HG02571 (cell line): ENCODE results near the gene ATAD3B.
"Not testable (repeated sequence)": the region's sequence is repeated elsewhere in the genome, so short reads cannot be mapped to it uniquely, and the experiment has no call there.

Source experiments
- ATAC-seq: cut with Tn5 transposase; IDR thresholded peaks from one replicate; pipeline ENCODE4 v1.9.1; 2021; ENCODE audit warnings: mild to moderate bottlenecking, moderate library complexity; ENCODE audit not compliant: unreplicated experiment

ATAD3B gene

DNA sequence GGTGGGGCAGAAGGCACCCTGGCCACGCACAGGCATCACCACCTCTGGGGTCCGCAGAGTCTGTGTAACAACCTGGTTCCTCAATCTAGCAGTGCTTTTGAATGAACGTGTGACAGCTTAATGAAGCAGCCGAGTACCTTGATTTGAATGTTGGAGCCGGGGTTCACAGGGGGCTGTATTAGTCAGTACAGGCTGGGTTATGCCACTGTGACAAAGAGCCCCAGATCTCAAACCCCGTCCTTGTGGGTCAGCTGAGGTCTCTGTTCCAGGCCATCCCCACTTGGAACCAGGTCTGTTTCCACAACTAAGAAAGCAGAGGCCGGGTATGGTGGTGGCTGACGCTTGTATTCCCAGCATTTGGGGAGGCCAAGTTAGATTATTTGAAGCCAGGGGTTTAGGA lies 58.4 kb downstream of the ATAD3B start:
- ATAC-seq, result no peak

DNA sequence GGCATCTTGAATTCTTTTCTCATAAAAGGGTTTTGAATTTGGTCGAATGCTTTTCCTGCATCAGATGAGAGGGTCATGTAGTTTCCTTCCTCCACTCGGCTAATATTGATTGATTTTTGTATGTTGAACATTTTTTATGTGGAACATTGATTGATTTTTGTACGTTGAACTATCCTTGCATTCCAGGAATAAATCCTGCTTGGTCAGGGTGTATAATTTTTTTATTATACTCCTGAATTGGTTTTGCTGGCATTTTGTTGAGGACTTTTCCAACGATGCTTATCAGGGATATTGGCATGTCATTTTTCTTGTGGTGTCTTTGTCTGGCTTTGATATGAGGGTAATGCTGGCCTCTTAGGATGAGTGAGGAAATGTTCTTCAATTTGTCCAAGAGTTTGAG lies 60.4 kb downstream of the ATAD3B start:
- no peak for ATAC-seq

DNA sequence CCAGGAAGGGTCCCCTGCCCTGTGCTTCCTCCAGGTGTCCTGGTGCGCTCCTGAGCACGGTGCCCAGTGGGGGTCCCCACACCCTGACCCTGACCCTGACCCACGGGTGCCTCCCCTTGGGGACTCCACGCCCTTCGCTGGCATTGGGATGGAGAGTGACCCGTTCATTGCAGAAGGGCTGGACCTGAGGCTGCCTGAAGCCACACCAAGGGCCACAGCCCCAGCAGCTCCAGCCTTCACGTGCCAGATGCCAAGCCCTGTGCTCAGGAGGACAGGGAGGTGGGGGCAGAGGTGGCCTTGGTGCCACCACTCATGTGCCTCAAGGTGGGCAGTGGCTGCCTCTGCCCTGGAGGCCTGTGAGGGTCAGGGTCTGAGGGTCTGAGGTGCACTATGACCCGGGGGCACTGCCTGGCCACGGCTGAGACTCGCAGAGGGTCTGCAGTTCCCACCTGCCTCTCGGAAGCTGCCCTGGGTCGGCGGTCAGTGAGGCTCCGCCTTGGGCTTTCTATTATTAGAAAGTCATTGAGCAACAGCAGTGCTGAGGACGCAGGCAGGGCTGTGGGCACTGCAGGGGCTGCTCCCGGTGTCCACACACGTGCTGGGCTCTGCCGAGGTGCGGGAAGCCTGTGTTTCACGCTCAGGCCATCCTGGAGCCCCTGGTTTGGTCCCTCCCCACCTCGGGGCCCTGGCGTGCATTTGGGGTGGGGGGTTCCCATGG lies 61.8 kb downstream of the ATAD3B start:
- not testable (repeated sequence) for ATAC-seq

DNA sequence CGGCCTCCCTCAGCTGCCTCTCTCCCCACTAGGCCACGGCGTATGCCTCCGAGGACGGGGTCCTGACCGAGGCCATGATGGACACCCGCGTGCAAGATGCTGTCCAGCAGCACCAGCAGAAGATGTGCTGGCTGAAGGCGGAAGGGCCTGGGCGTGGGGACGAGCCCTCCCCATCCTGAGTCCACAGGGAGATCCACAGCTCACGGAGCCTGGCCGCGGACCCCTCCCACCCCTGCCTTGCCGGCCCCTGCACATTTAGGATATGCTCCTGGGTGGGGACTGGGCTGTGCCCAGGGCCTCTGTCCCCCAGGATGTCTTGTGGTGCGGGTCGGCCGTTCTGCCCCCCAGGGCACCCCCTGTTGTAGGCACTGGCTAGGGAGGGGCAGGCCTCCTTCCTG lies 62.3 kb downstream of the ATAD3B start:
- ATAC-seq, result not testable (repeated sequence)

DNA sequence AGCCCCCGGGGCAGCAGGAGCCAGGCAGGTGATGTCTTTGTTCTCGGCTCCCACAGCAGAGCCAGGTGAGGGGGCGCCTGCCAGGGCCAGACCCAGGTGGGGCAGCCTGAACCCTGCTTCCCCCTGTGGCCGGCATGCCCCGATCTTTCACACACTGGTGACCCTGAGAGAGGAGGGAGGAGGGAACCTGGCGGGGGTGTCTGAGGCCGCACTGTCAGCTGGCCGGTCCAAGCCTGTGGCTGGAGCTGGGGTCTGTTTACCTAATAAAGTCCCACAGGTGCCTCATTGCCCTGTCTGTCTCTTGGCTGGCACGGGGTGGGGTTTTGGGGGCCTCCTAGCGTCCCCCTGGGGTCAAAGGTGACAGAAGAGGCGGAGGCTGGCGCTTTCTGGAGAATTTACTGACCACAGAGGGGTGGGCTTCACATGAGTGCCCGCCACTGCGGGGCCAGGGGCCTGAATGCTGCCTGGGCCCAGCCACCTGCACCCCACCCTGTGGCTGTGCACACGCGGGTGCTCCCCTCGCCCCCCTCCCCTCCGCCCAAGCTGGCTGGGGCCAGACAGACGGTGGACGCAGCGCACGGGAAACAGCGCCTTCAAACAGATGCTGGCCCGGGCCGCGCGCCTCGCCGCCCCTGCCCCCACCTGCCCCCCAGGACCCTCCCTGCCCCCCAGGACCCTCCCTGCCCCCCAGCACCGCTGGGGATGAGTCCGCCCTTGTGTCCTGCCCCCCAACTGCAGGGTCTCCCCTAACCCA lies 63.0 kb downstream of the ATAD3B start:
- ATAC-seq, result no peak

DNA sequence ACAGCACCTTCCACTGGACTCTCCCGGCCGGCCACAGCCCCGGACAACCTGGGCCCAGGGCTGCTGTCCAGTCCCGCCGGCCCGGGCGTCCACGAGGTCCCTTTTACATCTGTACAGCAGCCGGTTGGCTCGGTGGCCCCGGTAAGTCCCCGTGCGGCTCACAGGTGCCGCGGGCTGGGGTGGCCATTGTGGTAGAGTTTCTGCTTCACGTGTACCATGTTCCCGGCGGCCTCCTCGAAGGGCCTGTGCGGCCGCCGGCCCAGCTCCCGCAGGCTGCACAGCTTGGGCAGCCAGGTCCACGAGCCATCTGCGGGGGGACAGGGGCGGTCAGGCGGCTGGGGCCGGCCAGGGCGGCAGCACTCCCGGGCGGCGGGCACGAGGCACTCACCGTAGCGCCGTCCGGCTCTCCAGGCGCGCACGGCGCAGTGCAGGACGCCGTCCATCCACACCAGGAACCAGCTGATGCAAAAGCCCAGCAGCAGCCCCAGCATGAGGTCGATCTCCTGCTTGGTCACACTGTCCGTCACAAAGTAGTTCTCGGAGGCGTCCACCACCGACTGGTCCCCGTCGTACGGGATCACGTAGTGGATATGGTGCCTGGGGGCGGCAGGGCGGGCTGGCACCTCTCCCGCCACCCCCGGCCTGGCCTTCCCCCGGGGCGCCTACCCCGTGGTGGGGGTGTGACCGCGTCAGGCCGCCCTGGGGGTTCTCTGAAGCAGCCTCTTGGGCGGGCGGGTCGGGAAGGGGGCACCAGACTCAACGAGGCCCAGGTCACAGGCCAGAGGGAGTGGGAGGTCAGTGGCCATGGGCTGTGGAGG lies 63.8 kb downstream of the ATAD3B start:
- ATAC-seq, result no peak

DNA sequence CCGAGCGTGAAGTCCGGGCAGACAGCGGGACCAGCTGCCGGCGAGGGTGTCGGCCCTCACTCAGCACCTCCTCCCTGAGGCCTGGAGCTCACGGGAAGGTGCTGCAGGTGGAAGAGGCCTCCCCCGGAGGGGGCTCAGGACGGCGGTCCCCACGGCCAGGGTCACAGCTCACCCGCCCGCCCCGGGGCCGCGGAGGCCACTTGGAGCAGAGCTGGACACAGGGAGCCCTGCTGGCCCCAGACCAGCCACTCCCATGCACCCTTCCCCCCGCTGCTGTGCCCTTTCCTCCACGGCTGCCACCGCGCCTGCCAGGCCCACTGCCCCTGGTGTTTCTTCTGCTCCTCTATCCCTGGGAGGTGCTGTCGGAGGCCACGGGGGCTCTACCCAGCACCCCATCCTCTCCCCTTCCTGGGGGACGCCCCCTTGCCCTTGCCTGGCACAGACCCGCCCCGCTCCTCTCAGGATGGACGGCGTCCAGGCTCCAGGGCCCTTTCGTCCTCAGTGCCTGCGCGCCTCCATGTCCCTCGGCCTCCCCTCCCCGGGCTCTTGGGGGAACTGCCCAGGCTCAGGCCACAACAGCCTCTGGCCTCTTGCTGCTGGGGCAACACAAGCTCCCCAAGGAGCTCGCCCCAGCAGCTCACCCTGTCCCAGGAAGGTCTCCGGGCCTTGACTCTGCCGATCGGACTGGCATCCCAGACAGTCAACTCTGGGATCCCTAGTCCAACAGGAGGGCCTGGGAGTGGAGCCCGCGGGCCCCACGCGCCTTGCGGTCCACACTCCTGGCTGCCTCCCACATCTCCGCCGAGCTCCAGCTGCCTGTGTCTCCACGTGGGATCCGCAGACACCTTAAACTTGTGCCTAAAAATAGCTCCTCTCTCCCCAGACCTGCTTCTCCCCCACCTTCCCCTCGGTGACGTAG lies 64.7 kb downstream of the ATAD3B start:
- ATAC-seq, result no peak

DNA sequence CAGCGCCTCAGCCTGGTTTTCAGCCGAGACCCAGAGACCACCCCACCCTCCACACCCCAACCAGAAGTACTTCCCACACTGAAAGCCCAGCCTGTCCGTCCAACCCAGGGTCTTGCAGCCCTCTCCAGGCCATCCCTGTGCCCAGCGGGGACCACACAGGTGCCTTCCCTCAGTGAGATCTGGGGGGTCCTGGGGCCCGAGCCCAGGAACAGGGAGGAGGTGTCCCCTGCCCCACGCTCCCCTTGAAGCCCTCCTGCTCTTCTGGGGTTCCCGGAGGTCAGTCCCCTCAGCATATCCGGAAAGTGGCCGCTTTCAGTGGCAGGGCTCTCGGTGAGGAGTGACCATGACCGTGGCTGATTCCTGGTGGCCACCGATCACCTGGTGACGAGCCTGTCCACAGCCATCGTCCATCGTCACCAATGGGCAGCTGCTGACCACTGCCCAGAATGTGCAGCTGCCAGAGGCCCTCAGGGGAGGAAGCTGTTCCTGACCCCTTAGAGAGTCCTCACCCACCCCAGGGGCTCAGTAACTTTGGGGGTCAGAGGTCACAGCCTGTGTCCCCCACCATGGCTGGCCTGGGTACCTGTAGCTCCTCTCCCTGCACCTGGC lies 65.5 kb downstream of the ATAD3B start:
- ATAC-seq, result no peak

DNA sequence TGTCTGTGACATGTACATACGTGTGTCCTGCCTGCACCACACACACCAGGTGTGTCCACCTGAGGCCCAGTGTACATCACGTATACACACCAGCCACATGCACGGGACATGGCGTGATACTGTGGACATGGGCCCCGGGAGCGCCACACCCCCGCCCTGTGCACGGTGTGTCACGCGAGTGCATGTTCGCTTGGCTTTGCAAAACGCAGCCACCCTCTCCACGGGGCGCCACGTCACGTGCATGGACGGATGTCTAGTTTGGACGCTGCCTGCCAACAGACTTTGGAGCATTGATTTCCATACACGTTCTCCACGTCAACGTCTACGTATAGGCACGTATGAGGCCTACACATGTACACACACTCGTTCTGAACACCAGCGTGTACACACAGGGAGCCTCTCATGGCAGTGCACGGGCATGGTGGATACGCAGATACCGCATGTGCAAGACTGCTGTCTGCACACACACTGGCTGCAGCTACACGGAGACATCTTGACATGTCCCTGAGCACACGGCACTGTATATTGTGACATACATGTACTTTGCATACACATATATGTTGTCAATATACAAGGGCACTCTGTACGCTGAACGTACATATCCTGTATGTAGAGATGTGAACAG lies 66.2 kb downstream of the ATAD3B start:
- no peak for ATAC-seq

DNA sequence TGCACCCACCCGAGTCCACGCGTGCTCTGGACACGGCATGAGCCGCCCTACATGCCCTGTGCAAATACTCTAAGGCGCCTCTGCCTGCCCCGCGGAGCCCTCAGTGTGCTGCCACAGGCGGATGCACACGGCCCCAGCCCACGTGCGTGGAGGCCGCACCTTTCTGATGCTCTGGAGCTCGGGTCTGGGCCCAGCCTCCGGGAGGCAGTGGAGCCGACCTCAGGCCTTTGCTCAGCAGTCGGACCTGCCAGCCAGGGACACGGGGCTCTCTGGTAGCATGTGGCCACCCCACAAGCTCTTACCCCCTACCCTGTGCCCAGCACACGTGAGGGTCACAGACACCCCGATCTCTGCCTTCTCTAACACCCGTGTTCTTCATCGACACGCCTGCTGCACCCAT lies 66.8 kb downstream of the ATAD3B start:
- no peak for ATAC-seq

DNA sequence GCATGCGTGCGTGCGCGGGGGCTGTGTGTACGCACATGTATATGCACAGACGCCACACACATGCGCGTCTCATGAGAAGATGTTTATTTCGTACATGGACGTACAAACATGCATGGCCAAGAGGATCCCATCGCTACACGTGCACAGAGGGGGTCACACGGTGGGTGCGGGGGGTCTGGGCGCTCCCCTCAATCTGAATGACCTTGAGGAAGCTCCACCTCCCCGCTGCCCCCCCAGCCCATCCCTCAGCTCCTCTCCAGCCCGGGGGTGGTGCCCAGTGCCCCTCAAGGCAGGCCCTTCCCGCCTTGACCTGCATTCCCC lies 67.4 kb downstream of the ATAD3B start:
- no peak for ATAC-seq

DNA sequence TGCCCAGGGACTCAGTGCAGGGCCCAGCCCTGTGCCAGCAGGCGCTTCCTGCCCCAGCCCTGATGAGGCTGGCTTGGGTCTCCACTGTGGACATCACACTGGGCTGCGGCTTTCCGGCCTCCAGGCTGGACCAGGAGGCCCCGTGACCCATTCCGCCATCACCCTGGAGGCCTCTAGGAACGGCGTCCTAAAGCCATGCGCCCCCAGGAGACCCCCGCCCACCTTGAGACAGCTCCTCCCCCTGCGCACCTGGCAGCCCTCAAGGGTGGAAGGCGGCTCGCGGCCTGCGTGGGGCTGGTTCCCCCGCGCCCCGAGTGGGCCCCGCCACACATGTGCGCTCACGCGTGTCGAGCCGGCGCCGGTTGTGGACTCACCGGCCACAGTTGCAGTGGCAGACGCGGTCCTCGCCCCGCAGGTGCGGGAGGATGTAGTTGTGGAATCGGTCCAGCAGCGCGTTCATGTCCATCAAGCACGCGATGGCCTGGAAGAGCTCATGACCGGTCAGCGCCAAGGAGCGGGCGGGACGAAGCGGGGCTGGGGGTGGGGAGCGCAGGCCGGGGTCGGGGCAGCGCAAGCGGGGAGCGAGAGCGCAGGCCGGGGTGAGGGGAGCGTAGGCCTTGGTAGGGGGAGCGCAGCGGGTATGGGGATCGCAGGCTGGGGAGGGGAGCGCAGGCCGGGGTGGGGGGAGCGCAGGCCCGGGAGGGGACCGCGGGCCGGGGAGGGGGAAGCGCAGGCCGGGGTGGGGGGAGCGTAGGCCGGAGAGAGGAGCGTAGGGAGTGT lies 67.9 kb downstream of the ATAD3B start:
- no peak for ATAC-seq

DNA sequence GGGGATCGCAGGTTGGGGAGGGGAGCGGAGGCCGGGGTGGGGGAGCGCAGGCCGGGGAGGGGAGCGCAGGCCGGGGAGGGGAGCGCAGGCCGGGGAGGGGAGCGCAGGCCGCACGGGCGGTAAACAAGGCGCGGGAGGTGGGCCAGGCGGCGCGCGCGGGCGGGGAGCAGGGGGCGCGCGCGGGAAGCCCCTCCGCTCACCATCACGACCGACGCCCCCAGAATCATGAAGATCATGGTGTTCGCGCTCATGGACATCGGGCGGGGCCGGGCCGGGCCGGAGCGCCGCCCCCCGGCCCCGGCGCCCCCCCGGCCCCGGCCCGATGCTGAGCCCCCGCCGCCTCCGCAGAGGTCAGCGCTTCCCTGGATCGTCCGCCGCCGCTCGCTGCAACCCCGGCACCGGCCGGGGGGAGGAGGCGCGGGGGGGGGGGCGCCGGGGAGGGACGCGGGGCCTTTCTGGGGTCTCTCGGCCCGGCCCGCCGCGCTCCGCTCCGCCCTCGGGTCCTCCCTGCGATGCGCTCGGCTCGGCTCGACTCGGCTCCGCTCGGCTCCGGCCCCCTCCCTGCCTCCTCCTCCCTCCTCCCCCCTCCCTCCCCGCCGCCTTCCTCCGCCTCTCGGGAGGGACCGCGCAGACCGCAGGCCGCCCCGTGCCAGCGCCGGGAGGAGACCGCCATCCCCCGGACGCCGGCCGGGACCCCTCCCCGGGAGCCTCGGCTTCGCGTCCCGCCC lies 68.7 kb downstream of the ATAD3B start, which contains the start of gene TMEM240:
TSS of gene TMEM240 (minus strand) at position 535 of the 728 bp plus-strand sequence. CDS start at position 257, 278 bp downstream.
- ATAC-seq, result no peak

DNA sequence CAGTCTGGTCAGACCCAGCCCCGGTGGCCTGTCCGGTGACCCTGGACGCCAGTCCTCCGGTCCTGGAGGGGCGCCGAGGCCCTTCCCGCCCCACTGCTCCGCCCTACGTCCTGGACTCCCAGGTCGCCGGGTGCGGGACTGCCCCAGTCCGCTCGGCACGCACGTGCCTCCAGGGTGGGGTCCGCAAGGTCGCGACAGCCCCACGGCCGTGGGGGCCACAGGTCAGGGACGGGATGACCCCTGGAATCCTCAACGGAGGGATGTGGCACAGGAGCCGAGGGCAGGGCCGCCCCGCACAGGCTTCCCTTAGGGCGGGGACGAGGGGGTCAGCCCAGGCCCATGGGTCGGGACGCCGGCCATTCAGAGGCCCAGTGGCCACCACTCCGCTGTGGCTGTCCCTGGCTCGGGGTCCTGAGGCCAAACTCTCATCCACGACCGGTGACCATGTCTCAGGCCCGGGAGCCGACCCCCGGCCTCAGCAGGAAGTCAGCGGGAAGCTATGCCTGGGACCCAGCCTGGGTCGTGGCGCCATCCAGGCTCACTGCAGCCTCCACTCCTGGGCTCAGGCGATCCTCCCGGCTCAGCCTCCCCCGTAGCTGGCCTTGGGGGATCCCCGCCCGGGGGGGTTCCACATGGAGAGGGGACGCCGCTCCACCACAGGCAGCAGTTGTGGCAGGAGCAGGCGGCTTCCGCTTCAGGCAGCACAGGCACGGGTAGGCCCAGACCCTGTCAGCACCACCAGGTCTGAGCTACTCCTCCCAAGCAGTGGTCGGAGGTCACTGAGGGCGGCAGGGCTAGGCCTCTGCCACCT lies 69.5 kb downstream of the ATAD3B start:
- no peak for ATAC-seq

DNA sequence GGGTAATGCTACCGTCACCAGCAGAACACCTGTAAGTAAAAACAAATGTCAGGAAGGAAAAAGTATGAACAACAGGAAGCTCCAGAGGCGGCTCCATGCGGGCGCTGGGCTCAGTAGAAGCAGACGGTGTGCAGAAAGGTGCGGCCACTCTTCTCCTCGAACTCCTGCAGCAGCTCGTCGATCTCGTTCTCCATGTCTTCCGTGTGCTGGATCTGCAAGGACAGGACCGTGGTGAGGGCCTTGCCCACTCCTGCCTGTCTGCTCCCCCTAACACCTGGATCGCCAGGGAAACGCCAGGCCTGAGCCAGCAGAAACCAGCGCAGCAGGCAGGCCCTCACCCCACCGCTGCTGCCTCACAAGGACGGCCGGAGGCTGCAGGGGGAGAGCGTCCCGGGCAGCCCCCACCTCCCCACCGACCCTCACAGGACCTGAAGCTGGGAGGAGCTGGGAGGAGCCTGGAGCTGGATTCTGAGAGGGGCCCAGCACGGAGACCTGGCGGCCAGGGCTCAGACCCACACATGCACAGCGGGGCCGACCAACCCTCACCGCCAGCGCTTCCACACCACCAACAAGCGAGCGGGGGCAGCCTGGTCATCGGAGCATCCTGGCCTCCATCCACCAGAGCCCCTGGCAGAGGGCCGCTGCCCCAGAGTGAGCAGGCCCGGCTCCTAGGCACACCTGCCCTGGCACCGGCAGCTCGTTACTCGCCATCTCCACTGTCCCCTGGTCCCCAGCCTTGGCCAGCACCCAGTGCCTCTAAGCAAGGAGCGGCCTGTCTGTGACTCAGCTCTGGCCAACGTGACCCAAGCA lies 70.6 kb downstream of the ATAD3B start:
- ATAC-seq, result no peak
